Activated CD4-positive, alpha-beta T cell treated with anti-CD3 and anti-CD28 coated beads, Interleukin-2, amount 50 U/mL, for 48 hours (primary cell): ENCODE data around the gene S100A14.
A peak's percentile ranks its signal among the peaks of the same experiment; 100 is the strongest.
"Not testable (repeated sequence)": the region's sequence is repeated elsewhere in the genome, so short reads cannot be mapped to it uniquely, and the experiment has no call there.

Experiments used
- DNase-seq, 2 experiments: peaks; one replicate each; pipeline ENCODE4 v3.0.0-alpha.2; 2020

The S100A14 gene

DNA sequence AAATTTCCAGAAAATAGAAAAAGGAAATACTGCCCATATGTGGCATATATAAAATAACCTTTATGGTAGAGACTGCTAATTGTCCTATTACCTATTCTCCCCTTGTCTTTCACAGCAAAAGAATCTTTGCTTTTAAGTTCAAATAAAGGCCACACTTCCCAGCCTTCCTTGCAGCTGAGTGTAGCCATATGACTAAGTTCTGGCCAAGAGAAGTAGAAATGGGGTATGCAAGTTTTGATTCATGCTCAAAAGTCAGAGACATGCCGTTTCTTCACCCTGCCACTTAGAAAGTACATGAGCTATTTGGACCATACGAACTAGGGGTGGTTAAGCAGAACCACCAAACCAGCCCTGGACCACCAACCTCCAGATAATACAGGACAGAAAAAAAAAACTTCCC is 32.1 kb downstream of the S100A14 start:
- DNase-seq: no peak

DNA sequence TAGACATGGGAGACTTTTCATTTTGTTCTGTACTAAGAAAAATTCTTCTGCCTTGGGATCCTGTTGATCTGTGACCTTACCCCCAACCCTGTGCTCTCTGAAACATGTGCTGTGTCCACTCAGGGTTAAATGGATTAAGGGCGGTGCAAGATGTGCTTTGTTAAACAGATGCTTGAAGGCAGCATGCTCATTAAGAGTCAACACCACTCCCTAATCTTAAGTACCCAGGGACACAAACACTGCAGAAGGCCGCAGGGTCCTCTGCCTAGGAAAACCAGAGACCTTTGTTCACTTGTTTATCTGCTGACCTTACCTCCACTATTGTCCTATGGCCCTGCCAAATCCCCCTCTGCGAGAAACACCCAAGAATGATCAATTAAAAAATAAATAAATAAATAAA is 32.6 kb downstream of the S100A14 start:
- not testable (repeated sequence) for DNase-seq

DNA sequence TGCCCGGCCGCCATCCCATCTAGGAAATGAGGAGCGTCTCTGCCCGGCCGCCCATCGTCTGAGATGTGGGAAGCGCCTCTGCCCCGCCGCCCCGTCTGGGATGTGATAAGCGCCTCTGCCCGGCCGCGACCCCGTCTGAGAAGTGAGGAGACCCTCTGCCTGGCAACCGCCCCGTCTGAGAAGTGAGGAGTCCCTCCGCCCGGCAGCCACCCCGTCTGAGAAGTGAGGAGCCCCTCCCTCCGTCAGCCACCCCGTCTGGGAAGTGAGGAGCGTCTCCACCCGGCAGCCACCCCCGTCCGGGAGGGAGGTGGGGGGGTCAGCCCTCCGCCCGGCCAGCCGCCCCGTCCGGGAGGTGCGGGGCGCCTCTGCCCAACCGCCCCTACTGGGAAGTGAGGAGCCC is 33.3 kb downstream of the S100A14 start:
- not testable (repeated sequence) for DNase-seq

DNA sequence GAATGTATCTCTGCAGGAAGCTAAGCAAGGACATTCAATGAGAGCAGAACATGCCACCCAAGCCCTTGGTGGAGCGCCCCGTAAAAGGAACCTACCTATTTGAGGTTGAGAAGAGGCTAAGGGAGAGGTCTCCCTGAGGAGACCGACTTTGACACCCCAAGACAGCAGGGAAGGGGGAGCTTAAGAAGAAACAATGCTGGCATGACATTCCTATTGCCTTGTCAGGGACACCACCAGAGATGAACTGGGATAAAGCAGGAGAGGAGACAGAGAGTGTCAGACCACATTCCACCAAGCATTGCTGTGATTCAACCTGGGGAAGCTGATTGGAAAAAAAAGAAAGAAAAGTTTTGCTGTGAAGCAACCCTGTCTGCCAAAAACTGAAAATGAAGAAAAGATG is 37.2 kb downstream of the S100A14 start:
- DNase-seq: no peak

DNA sequence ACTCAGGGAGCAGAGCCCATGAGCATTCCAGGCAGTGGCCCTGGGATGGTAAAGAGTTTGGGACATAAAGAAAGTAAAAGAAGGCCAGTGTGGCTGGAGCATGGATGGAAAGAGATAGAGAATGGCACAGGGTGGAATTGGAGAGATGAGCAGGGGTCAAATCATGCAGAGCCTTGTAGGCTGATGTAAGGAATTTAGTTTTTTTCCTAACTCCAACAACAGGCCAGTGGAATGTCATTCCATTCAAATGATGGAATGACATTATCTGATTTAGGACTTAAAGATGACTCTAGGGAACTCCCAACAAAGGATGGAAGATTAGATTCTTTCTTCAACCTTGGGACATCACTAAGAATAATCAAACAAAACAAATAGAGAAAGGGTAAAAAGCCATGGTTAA is 37.6 kb downstream of the S100A14 start:
- no peak for DNase-seq

DNA sequence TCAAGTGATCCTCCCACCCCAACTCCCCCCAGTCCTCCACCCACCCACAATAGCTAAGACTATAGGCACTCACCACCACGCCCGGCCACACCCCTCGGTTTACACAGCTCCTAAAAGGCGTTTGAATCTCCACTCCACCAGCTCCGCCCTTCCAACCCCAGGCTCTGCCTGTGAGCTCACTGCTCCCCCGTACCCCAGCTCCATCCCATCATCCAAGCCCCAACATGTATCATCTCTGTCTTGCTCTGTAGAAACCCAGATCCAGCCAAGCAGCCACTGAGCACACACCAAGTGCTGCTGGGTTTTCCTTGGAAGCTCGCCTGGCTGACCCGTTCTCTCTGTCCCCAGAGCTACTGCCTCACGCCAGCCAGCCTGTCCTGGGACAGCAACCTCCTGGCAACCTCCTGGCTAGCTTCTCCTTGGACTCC is 38.5 kb downstream of the S100A14 start:
- no peak for DNase-seq

DNA sequence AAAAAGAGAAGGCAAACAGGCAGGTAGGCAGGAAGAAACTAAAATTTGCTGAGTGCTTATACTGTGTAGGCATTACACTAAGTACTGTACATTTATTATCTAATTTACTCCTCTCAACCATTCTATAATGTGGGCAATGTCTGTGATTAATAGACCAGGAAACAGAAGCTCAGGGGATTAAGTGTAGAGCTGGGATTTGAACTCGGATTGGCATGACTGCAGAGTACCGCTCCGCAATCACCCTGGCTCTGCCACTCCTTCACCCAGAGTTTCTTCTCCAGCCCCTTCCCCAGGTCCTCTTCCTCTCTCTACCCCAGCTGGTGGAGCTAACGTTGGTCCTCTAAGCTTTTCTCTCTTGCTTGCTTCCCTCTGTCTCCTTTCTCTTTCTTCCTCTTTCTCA is 39.0 kb downstream of the S100A14 start:
- no peak for DNase-seq

DNA sequence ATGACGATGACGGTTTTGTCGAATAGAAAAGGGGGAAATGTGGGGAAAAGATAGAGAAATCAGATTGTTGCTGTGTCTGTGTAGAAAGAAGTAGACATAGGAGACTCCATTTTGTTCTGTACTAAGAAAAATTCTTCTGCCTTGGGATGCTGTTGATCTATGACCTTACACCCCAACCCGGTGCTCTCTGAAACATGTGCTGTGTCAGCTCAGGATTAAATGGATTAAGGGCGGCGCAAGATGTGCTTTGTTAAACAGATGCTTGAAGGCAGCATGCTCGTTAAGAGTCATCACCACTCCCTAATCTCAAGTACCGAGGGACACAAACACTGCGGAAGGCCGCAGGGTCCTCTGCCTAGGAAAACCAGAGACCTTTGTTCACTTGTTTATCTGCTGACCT is 40.6 kb downstream of the S100A14 start:
- not testable (repeated sequence) for DNase-seq

DNA sequence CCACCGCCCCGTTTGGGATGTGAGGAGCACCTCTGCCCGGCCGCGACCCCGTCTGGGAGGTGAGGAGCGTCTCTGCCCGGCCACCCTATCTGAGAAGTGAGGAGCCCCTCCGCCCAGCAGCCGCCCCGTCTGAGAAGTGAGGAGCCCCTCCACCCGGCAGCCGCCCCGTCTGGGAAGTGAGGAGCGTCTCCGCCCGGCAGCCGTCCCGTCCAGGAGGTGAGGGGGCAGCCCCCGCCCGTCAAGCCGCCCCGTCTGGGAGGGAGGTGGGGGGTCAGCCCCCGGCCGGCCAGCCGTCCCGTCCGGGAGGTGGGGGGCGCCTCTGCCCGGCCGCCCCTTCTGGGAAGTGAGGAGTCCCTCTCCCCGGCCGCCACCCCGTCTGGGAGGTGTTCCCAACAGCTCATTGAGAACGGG is 41.0 kb downstream of the S100A14 start:
- DNase-seq: not testable (repeated sequence)

DNA sequence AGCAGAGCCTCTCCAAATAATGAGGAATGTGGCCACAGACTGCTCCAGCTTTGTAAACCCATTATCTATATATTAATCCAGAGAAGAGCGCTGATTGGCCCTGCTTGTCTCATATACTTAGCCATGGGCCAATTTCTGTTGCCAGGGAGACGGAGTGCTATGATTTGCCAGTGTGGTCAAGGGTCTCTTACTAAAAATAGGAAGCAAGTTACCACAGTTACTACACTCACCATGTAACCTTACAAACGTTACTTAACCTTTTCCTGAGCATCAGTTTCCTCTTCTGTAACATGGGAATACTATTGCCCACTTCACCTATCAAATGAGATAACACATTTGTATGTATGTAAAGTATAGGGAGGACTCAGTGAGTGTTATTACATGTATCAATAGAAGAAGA is 42.8 kb downstream of the S100A14 start:
- no peak for DNase-seq

DNA sequence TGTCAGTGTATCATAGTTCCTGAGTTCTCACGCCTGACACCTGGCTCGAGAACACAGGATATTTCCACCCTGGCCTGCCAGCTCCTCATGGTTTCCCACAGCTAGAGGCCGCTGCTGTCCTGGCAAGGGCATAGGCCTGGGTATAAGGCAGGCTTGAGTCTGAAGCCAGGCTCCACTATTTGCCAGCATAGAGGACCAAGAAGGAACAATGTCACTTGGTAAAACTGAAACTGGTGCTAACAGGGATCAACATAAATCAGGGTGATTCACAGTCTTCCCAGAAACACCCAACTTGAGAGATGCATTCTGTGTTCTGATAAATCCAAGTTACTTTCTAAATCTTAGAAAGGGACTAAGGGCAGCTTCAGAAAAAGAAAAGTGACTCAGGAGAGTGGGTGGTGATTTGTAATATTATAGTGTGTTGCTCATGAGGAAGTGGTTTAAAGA is 43.5 kb downstream of the S100A14 start:
- DNase-seq: peak; percentile 73 to 77

DNA sequence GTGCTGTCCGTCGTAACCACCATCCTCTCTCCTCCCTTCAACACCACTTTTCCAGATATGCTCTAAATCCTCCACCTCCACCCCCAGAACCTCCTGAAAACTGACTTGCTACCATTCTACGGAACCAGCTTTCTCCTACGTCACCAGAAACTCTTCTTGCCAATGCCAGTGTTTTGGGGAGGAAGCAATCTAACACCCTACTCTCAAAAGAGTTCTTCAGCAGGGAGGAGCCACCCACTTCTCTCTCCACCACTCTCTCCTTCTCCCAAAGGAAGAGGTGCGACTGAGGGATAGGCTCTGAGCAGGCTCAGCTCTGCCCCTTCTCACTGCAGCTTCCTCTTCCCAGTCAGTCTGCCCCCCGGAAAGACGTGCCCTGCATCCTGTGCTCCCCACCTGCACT is 44.4 kb downstream of the S100A14 start:
- DNase-seq: no peak

DNA sequence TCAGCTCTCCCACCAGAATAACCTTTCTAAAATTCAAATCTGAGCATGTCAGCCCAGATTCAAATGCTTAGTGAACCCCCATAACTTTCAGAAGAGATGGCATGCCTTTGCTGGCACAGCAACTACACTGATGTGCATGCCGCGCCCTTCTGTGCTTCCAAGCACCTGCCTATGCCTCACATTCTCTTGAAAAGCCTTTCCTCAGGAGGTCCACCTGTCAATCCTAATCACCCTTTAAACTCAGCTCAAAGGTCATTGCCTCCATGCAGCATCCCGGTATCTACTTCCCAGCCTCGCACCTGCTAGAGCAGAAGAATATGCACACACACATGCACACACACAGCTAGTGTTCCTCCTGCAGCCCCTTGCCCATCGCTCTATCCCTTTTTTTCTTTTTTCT is 45.3 kb downstream of the S100A14 start:
- DNase-seq: no peak

DNA sequence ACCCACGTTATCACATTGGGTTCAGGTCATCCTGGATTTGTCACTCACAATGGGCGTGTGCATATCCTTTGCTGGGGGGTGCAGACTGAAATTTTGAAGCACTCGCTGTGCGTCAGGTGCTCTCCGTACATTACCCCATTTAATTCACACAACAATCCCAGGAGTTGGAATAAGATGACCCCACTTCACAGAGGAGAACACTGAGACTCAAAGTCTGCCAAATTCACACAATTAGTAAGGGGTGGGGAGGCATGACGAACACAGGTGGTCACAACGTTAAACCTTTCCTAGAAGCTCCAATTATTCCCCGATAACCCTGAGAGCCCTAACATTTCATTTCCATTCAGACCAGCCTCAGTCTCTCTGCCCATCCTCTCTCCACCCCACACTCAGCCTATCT is 46.7 kb downstream of the S100A14 start:
- no peak for DNase-seq

DNA sequence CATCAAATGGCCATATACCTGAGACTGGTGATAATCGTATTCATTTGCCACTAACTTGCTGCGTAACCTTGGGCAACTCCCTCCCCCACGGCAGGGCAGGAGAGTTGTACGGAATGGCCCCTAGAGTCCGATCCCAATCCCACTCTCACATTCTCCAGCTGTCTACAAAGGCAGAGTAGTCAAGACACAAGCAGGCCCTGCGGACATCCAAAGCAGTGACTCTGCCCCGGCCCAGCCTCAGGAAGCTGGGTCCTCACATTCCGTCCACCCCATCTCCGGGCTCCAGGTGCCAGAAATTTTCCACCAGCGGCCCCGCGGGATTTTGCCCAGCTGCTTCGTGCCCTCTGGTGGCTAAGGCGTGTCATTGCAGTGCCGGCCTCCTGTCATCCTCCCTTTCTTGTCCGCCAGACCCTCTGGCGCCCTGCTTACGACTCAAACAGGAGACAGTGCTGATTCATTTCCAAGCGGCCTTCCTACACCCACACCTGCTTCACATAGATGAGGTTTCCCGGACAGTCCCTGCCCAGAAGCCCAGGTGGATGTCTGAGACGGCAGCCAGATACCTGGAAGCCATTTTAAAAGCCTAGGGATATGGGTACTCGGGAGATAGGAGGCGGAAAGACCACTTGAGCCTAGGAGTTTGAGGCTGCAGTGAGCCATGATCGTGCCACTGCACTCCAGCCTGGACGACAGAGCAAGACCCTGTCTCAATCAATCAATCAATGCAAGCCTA is 47.6 kb downstream of the S100A14 start:
- peak; percentile 90 to 93 for DNase-seq

DNA sequence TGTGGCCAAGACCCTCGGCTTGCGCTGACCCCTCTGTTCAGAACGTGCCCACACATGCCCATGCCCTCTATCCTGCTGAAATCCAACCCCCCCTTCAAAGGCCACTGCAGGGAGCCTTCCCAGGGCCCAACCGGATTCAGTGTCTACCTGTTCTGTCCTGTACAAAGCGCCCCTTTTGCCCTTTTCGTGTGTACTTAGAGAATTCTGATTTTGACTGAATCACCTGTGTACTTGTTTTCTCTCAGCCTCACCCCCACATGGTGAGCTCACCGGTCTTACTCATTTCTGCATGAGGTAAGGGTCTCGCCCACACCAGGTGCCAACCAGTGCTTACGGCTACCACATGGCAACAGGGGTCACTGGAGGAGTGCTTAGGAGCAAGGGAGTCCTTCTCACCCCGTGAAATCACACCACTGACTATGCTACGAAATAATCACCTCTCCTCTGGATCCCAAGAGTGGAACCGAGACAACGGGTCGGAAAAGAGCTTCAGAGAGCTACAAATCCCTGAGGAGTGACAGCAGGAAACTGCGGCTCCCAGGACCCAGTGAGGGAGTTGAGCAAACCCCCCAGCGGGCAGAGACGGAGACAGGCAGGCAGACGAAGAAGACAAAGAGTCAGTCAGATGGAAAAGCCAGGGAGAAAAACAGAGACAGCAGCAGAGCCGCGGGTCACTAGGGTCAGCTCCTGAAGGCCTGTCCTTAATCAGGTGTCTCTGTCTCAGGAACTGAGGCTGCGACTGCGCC is 48.3 kb downstream of the S100A14 start:
- DNase-seq: peak; percentile 62 to 70

DNA sequence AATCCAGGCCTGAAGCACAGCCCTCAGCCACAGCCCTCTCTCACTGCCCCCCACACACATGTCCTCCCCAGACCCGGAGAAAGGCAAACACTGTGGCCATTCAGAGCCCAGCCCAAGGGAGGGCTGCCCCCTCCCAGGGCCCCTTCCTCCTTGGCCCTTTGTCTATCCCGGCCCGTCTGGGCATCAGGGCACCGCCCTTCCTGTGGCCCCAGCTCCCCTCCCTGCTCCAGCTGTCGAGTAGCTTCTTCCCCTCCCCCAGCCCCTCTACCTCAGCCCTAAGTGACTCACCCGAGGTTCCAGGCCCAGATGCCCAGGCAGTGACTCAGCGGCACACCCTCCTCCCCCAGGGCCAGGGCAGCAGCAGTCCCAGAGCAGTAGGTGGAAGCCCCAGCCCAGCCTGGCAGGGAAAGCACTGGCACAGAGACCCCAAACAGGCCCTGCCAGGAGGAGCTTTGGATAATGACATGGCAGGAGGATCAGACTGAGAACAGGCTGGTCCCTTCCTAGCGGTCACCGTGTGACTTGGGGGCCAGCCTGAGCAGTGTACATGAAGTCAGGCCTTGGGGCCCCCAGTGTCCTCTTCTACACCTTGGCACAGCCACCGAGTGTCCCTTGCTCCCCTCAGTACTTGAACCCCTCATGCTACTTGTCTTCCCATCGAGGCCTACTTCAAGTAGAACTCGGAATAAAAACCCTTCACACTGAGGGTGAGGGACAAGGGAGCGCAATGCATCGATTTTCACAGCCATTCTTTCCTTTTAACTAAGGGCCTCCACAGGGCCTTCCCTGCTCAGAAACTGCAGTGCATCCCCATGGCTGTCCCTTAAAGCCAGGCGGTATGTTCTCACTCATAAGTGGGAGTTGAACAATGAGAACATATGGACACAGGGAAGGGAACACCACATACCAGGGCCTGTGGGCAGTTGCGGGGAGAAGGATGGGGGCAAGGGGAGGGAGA is 49.4 kb downstream of the S100A14 start:
- DNase-seq: peak; percentile 89 to 94

DNA sequence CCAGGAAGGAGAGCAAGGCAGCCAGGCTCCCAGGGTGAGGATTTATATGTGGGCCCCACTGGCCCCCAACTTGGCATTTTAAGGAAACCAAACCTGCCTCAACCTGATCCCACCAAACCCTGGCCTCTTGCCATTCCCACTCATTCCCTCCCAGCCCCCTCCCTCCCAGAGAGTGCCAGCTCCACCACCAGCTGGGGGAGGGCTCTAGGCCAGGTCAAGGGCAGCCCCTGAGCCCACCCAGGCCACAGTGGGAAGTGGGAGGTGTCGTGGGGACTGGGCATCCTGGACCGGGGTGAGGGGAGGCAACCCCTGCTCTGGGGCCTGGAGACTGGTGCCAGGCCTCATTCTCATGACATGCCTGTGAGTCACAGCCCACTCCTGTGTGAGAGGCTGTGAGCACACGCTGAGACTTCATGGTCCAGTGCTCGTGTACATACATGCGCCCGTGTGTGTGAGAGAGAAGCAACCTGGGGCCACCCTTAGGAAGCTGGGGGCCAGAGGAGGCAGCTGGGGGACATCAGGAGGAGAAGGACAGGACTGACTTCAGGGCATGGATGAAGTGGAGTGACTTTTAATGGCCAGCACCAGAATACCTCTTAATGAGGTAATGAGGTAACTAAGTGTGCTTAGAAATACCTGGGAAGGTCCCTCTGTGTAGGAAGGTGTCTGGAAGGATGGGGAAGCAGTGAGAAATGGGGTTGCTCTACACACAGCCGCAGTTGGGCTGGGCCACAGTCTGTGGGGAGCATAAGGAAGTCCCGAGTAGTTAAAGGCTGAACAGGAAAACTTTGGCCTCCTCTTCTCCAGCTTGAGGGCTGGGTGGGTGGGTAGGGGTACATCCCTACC is 50.4 kb downstream of the S100A14 start, which contains the start of gene S100A2:
S100A2 (minus strand) TSS at position 316 of the 846 bp plus-strand sequence. CDS start 1,967 bp downstream, outside the sequence.
- peak; percentile 66 to 75 for DNase-seq
